Measurements from ENCODE around the gene ZP2.
"Not testable (repeated sequence)": the region's sequence is repeated elsewhere in the genome, so short reads cannot be mapped to it uniquely, and the experiment has no call there.

ZP2 gene

GRCh38 chr16:21211486-21211885, at the start of gene ZP2:
Gene ZP2, minus strand, starts transcription at chr16:21211574. Its CDS starts 27 bp downstream, at chr16:21211547.
- DNase-seq (ENCODE audit: insufficient read length, low spot score) (no peak), FAIRE-seq (no peak)

- DNase-seq (ENCODE audit: insufficient read length, low spot score): no peak
- no peak for FAIRE-seq
Observed at GRCh38 chr16:21257284-21257683, 45.9 kb upstream of the ZP2 start.

- FAIRE-seq (no peak), DNase-seq (ENCODE audit: insufficient read length, low spot score) (no peak)
Observed at GRCh38 chr16:21256636-21257035, 45.3 kb upstream of the ZP2 start.

- FAIRE-seq (no peak), DNase-seq (ENCODE audit: insufficient read length, low spot score) (no peak)
Observed at GRCh38 chr16:21253470-21253869, 42.1 kb upstream of the ZP2 start.

- FAIRE-seq (no peak), DNase-seq (ENCODE audit: insufficient read length, low spot score) (no peak)
Observed at GRCh38 chr16:21250072-21250923, 38.9 kb upstream of the ZP2 start.

GRCh38 chr16:21248179-21248578, 36.8 kb upstream of the ZP2 start:
- not testable (repeated sequence) for DNase-seq (ENCODE audit: insufficient read length, low spot score); FAIRE-seq

- DNase-seq (ENCODE audit: insufficient read length, low spot score): no peak
- no peak for FAIRE-seq
Observed at GRCh38 chr16:21244518-21245215, 33.3 kb upstream of the ZP2 start.

GRCh38 chr16:21242756-21243155, 31.4 kb upstream of the ZP2 start:
- FAIRE-seq: no peak
- DNase-seq (ENCODE audit: insufficient read length, low spot score): no peak

GRCh38 chr16:21239646-21240045, 28.3 kb upstream of the ZP2 start:
- no peak for FAIRE-seq
- DNase-seq (ENCODE audit: insufficient read length, low spot score): no peak

- no peak for FAIRE-seq
- no peak for DNase-seq (ENCODE audit: insufficient read length, low spot score)
Observed at GRCh38 chr16:21236831-21237230, 25.5 kb upstream of the ZP2 start.

GRCh38 chr16:21235199-21235585, 23.8 kb upstream of the ZP2 start:
- DNase-seq (ENCODE audit: insufficient read length, low spot score) (no peak), FAIRE-seq (no peak)

GRCh38 chr16:21233521-21234150, 22.3 kb upstream of the ZP2 start, which contains the start of gene ANKS4B:
Gene ANKS4B, plus strand, starts transcription at chr16:21233699. Its CDS starts 39 bp downstream, at chr16:21233738.
- FAIRE-seq (no peak), DNase-seq (ENCODE audit: insufficient read length, low spot score) (no peak)

GRCh38 chr16:21233045-21233520, 21.7 kb upstream of the ZP2 start:
- FAIRE-seq (no peak), DNase-seq (ENCODE audit: insufficient read length, low spot score) (no peak)

GRCh38 chr16:21228361-21228872, 17.0 kb upstream of the ZP2 start:
- DNase-seq (ENCODE audit: insufficient read length, low spot score): no peak
- no peak for FAIRE-seq

GRCh38 chr16:21227866-21228265, 16.5 kb upstream of the ZP2 start:
- no peak for DNase-seq (ENCODE audit: insufficient read length, low spot score)
- FAIRE-seq: no peak

- DNase-seq (ENCODE audit: insufficient read length, low spot score) (no peak), FAIRE-seq (no peak)
Observed at GRCh38 chr16:21226749-21227148, 15.4 kb upstream of the ZP2 start.

GRCh38 chr16:21224800-21225199, 13.4 kb upstream of the ZP2 start:
- FAIRE-seq: no peak
- DNase-seq (ENCODE audit: insufficient read length, low spot score): no peak

GRCh38 chr16:21223787-21224186, 12.4 kb upstream of the ZP2 start:
- FAIRE-seq: no peak
- no peak for DNase-seq (ENCODE audit: insufficient read length, low spot score)

GRCh38 chr16:21222495-21223337, 11.3 kb upstream of the ZP2 start:
- DNase-seq (ENCODE audit: insufficient read length, low spot score): no peak
- no peak for FAIRE-seq

- no peak for FAIRE-seq
- DNase-seq (ENCODE audit: insufficient read length, low spot score): no peak
Observed at GRCh38 chr16:21219551-21219950, 8.2 kb upstream of the ZP2 start.
